GM19238 (cell line): ENCODE data around the gene ANGPTL2.

Source experiments
- DNase-seq: peaks from one replicate; pipeline ENCODE4 v3.0.0; 2011; ENCODE audit warnings: low spot score; ENCODE audit not compliant: insufficient read length

The ANGPTL2 gene

DNA sequence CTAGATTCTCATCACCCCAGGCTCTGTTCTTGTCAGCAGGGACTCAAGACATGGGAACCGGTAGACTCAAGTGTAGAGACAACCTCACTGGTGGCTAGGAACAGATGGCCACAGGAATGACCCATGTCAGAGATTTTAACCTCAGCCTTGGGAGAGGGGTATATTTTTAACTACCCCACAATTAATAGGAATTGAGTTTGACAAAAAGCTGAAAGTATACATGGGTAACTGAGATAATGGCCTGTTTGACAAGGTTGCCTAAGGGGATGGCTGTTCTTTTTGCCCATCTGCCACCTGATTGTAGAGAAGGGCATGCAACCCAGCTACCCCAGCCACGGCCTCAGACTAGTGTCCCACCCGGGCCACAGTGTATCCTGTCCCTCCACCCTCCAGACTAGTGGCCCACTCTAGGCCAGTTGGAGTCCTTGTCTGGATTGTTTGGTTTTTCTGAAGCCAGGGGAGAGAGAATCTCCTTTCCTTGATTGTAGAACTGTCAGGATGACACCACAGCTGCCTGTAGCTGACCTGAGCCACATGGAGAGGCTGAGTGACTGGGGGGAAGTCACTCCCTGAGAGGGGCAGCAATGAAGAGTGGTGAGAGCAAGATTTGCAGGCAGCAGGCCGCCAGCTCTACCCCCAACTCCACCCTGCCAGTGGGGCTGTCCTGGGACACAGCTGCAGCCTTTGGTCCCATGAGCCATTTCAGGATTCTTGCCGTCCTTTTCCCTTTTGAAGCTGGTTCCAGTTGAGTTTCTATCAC lies 14.6 kb upstream of the ANGPTL2 start:
- DNase-seq = no peak

DNA sequence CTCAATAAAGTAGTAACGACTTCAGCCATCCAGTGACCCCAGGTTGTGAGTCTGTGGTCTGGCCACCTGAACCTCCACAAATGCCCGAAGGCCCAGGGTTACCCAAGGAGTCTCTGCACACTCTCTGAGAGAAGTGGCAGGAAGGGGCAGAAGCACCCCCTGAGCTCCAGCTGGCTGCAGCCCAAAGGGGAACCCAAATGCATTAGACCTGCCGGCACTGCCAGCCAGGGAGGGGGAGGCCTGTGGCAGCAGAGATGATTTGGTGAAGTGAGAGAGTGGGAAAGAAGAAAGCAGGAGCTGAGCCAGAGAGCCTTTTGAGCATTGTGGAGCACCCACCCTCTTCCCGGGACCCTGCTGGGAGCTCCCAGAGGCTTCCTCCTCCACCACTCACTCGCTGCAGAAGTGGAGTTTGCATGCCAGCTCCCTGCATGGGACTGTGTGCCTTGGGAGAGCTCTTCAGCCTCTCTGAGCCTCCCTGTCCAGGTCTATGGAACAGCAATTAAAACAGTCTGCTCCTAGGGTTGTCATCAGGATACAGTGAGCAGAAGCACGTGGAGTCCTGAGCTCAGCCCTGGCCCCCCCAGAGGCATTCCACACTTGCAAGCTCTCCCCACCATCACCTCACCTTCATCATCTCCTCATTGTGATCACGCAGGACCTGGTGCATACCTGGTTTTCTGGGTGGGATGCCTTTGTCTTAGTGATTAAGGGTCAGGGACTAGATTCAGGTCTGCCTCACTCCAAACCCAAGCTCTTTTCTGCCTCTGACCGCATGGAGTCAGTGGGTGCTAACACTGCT lies 13.8 kb upstream of the ANGPTL2 start:
- DNase-seq = no peak

DNA sequence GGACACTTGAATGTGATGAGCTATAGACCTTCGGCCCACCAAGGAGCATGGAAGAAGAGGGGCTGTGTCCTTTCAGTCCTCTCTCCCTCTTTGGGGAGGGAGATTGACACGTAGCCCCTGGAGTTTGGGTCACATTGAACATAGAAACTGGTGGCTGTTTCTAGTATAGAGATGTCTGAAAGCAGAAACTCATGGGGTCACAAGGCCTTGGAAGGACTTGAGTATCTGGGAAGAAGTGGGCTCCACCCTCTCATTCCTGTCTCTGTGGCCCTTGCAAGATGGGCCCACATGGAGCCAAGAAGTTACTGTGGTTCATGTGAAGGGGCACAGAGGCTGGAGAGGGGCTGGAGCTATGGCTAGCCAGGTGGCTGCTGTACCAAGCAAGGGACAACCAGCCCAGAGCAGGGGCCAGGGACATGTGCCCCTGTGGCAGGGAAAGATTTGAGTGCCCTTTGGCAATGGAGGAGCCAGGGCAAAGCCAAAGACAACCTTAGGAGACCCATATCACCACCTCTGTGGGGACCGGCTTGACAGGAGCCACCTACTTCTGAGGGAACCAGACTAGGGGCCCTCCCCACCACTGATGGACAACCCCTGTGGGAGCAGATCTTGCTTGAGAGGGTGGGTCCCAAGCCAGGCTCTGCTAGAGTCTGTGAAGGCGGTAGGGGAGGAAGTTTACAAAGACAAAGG lies 12.8 kb upstream of the ANGPTL2 start:
- DNase-seq = no peak

DNA sequence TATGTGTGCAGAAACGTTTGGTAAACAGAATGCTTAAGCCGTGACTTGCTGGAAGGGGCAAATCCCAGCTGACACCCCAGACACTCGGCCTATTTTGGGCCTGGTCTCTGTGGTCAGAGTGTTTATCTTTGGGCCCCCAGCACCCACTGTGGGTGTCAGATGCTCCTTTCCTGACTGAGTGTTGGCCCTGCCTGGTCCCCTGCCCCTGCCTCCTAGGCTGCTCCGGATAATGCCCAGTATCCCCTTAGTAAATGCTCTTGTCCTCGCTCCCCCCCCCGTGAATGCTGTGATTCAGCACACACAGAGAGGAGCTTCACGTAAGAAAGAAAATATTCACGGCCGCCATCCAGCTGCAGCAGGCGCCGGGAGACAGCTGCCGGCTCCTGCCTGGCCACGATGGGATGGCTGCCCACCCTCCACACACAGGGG lies 11.3 kb upstream of the ANGPTL2 start:
- no peak for DNase-seq

DNA sequence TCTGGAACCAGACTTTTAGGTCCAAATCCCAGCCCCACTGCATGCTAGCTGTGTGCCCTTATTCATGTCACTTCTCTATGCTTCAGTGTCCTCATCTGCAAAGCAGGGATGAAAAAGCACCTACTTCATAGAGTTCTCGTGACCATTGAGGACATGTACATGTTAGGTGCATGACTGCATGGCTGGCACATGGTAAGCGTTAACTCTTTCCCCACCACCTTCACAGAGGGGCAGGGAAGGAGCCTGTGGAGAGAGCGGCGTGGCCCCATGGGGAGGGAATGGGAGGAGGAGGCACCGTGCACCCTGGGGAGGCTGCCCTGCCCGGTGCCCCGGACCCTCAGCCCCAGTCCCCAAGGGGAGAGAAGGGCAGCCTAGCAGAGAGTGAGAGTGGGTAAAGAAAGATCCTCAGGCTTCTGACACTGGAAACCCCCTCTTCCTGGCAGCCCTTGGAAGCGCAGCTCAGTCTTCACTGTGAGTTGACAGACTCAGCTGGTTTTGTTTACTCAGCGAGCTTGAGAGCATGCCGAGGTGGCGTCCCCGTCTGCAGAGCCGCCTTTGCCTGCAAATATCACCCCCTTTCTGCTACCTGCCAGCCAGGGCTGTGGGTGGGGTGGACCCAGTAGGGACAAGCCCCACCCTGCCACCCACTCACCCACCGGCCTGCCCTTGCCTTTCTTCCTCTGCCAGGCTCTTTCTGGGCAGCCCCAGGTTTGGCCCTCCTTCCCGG lies 10.6 kb upstream of the ANGPTL2 start:
- DNase-seq = no peak

DNA sequence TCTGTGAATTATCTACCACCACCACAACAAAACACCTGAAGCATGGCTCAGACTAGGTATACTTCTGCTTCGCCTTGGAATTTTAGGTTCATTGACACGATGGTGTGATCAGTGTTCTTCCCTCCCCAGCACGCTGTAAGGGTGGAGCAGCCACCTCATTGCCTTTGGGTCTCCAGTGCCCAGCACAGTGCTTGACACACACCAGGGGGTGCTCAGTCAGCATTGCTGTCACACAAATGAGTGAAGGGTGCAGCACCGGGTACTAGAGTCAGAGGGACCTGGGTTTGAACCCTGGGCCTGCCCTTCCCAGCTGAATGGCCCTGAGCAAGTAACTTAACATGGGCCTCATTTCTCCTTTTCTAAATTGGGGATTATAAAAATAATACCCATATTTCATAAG lies 9.9 kb upstream of the ANGPTL2 start:
- no peak for DNase-seq

DNA sequence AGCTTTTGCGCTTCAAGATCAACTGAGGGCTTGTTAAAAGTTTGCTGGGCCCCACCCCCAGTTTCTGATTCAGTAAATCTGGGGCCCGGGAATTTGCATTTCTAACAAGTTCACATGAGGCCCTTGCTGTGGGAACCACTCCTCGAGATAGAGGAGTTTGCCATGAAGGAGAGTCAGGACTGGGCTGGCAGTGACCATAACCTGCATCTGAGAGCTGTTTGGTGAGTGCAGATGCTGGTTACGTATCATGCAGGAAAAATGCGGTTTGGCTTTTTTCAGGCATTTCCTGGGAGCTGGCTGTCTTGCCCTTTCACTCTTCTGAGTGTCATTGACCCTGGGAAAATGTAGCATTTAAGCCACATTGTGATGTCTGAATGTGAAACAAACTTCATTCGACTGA lies 9.4 kb upstream of the ANGPTL2 start:
- no peak for DNase-seq

DNA sequence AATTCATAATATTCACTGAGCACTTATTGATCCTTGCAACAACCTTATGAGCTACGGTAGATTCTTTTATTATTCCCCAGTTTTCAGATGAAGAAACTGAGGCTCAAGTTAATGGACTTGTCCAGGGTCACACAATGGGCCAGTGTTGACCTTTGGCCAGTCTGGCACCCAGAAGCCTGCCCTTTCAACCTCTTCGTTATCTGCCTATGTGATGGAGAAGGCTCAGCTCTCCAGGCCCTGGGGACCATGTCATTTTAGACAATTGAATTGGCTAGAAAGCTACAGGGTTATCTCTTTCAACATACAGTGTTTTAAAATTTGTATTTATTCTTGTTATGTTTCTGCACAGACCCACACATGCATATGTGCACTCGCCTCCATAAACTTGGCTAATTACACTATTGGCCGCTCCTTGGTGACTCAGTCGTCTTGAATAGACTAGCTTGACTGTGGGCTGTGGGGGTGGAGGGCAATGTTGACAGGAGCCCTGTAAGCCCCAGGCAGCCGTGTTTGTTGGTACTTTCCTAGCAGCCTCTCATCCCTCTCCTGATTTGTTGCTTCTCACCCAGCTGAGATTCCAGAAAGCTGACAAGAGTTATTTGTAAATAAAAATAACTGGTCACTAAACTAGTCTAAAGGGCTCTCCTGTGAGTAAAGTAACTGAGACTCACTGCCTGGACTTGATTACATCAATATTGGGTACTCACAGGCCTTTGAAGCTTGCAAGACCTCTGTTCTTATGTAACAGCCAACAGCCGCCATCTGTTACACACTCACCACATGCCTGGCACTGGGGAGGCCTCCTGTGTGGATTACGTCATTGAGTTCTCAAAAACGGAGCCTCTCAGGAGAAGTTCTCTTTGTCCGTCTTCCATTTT lies 8.5 kb upstream of the ANGPTL2 start:
- DNase-seq = no peak

DNA sequence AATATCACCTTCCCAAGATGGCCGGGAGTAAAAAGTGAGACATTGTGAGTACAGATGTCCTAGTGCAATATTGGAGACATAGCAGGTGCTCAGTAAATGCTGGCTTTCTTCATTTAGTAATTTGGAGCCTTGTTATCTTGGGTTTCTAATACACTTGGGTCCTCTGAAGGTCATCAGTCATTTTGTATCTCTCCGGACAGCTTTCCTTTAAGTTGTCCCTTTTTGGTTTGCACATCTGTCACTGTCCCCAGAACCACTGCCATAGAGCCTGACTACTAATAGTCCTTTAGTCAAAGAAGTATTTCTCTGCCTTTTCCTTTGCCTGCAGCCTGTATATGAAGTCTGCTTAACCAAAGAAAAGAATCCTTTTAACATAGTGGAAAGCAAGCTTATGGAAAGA lies 7.8 kb upstream of the ANGPTL2 start:
- no peak for DNase-seq

DNA sequence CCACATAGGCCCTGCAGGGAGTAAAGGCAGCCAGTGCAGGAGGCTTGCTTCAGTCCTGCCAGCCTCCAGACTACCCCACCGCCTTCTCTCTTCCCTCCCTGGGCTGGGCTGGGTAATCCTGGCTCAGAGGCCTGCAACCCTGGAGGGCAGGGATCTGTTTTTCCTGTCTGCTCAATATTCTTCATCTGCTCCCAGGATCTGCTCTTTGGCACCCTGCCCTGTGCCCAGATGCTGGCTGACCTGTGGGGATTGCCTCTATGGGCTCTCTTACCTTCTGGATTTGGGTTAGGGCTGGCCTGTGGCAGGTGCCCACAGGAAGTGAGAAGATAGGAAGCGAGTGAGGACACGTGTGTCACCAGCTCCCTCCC lies 7.3 kb upstream of the ANGPTL2 start:
- no peak for DNase-seq

DNA sequence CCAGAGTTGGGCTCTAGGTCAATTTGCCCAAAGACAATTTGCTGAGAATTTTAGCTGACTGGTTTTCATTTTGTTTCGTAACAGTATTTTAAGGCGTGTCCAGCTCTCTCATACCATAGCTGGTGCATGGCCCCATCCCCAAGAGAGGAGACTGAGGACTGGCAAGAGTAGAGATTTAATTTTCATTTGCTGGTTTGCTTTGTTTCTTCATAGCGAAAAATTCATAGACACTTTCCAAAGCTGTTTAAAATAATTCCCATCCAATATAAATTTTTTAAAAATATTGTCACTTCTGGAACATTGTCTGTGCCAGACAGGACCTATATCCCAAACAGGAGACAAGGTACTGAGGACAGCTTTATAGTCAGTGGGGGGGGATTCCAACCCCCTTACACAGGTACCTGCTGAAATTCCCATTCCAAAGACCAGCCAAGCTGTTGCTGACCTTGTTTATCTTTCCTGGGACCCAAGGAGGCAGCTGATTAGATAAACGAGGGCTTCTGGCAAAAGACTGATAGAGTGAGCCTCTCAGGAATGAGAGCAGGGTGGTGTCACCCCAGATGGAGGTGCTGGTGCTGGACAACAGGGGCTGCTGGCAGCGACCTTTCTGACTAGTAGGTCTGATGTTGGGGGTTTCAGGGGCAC lies 6.8 kb upstream of the ANGPTL2 start:
- DNase-seq = no peak

DNA sequence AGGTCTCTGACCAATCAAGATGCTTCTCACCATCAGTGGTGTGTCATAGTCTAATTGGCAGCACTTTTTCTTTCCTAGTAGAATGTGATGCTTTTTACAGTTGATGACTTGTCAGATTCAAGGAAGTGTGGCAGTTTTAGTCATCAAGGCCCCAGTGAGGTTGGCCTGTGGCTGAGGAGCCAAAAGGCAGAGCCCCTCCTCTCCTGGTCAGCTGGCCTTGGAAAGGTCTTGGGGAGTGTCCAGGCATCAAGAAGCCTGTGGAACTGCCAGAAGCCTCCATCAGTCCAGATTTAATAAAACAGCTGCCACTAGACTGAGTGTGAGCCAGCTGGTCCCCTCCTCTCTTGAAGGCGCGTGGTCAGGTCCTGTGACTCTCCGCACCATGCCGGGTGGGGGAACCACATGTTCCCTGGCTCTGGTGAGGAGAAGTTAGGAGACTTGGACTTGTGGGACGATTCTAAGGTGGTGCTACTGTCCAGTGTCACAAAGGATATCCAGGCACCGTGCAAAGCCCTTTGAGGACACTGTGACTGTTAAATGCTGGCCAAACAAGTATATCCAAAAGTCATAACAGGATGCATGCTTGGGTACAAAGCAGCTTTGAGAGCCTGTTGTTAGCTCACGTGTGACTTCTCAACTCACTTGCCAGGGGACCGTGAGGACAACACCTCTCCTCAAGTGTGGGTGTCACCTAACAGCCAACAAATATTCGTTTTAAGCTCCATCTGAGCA lies 6.1 kb upstream of the ANGPTL2 start:
- DNase-seq = no peak

DNA sequence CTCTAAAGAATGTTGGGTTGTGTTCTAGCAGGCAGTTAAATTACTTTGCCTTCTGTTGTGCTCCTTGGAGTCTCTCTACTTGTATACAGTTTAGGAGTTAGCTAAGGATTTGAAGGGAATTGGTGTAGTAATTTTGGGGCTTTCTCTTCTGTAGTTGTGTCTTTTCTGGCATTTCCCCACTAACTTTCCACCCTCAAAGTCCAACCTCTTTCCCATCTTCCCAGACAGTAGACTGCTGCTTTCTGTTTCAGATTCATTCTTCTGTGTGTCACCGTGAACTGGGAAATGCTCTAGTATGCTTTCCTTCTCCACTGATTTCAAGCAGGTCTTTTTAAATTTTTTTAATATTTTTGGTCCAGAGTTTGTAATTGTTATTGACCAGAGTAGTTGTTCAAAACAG lies 4.5 kb upstream of the ANGPTL2 start:
- DNase-seq = no peak

DNA sequence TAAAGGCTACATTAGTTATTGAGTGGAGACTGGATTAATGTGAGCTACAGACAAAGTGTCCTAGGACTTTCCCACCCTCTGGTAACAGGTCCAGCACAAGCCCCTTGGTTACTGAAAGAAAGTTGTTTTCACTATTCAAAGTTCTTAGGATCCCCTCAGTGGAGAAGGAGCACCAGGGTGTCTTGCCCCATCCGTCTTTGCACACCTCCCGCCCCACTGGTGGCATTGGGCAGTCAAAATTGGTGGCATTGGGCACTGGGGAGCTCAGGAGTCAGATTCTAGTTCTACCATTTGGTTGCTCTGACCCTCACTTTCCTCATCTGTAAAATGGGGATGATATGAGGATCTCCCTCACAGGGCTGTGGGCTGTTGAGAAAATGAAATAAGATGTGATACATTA lies 2.4 kb upstream of the ANGPTL2 start:
- no peak for DNase-seq

DNA sequence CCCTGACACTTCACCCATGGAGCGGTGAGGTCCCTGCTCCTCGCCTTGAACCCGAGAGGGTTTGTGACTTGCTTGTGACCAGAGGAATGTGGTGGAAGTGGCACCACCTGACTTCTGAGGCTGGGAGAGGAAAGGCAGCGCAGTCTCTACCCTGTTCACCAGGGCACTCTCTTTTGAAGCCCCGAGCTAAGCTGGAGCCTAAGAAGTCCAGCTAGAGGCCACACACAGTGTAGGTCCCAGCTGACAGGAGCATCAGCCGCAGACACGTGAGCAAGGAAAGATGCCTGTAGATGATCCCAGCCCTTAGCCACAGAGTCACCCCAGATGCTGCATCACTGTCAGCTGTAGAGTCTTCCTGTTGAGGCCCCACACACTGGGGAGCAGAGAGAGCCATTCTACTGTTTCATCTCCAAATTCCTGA lies 1.7 kb upstream of the ANGPTL2 start:
- no peak for DNase-seq

DNA sequence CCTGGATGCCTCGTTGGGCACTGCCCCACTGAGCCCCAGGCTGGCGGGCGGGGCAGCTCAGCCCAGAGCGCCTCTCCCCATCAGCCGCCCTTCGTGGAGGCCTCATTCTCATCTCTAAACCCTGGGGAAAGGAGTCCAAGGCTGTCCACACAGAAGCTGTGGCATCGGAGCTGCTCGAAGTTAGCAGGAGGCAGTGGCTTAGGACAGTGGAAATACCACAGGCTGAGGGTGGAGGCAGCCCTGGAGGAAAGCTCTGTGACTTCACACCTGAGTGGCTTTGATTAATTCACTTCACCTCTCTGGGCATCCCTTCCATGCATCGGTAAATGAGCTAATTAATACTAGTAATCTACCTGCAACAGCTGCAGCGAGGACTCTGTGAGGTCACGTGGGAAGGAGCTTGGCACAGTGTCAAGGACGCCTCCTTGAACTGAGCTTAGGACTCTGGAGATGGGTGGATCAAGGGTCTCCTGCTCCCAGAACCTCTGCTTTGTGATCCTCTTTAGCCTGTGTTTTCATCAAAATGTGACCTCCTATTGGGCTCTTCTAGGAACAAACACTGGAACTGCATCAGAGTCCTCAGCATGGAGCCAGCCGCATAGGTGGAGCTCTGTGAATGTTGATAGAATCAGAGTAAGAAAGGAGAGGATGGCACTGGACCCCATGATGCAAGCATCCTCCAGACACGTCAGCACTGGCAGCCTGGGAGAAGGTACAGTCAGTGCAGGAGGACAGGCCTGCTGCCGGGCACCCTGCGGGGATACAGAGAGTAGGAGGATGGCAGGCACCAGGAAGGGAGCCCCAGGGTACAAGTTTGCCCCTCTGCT lies 842 bp upstream of the ANGPTL2 start:
- DNase-seq = no peak

DNA sequence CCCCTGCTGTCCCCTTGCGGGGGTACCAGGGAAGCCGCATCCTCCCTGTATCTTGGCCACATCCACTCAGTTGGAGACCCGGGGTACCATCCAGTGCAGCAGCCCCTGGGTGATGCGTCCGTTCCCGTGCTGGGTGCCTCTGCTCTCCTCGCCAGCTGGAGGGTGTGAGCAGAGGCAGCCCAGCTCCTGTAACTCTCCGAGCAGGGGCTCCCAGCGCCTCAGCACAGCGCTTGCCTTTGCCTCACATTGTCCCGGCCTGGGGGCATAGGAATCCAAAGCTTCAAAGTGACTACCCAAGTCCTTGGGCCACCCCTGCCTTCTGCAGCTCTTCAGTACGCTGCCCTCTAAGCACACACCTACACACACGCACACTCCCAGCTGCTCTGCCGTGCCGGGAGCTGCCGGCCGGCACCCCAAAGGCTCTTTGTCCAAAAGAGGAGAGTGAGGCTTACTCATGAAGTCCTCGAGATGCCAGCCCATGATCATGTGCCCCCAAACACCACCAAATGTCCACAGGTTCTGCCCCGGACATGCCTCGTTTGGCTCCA lies 733 bp downstream of the ANGPTL2 start:
- DNase-seq = no peak

DNA sequence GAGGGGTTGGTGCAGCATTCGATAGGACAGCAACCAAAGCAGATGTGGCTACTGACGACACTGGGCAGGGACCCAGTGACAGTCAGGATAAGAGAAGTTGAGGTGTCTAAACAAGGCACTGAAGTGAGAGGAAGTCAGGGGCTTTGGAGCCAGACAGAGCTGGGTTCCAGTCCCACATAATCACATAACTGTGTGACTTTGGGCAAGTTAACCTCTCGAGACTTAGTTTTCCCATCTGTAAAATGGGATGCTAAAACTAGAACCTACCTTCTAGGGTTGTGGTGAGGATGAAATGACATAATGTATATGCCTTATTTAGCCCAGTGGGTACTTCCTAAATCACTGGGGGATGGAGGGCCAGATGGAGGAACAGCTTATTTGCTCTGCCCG lies 3.1 kb downstream of the ANGPTL2 start:
- DNase-seq = no peak
